SH-SY5Y (cell line): ENCODE results near the gene RNASEH2B.

Experiments
- GATA2 ChIP-seq: IDR thresholded peaks from 2 replicates; pipeline ENCODE4 v1.6.1; 2011; ENCODE audit warnings: mild to moderate bottlenecking, low read depth, low read length
- GATA3 ChIP-seq: IDR thresholded peaks from 2 replicates; pipeline ENCODE4 v1.6.1; 2011; ENCODE audit warnings: low read depth, mild to moderate bottlenecking, low read length, moderate library complexity

- TF ChIP-seq GATA3 (no peak), GATA2 (no peak)
Observed at GRCh38 chr13:50951366-50951765, 41.8 kb downstream of the RNASEH2B start.
